Subcutaneous abdominal adipose tissue (tissue), 5 donors: ENCODE data around the gene ADI1.

Experiments used
- H3K27ac ChIP-seq: one replicate; pipeline ENCODE4 v1.7.0; 2013; ENCODE audit warnings: low read depth, mild to moderate bottlenecking, inconsistent platforms, low read length, moderate library complexity
- H3K27me3 ChIP-seq, 5 donors: one replicate each; pipeline ENCODE4 v1.7.0; 2013; ENCODE audit warnings: low read length in 5 of 5, inconsistent platforms in 1 of 5; ENCODE audit not compliant: control insufficient read depth in 5 of 5, insufficient read depth in 4 of 5
- H3K36me3 ChIP-seq, 5 donors: one replicate each; pipeline ENCODE4 v1.7.0; 2013; ENCODE audit warnings: low read length in 5 of 5; ENCODE audit not compliant: control insufficient read depth in 5 of 5, insufficient read depth in 5 of 5
- H3K4me1 ChIP-seq, 5 donors: one replicate each; pipeline ENCODE4 v1.7.0; 2013; ENCODE audit warnings: low read length in 5 of 5, mild to moderate bottlenecking in 3 of 5, moderate library complexity in 1 of 5; ENCODE audit not compliant: control insufficient read depth in 5 of 5, insufficient read depth in 5 of 5
- H3K4me3 ChIP-seq, 5 donors: one replicate each; pipeline ENCODE4 v1.7.0; 2013; ENCODE audit warnings: low read length in 5 of 5, low read depth in 1 of 5
- H3K9ac ChIP-seq, 5 donors: one replicate each; pipeline ENCODE4 v1.7.0; 2013; ENCODE audit warnings: low read length in 5 of 5, mild to moderate bottlenecking in 4 of 5, moderate library complexity in 3 of 5
- H3K9me3 ChIP-seq, 5 donors: one replicate each; pipeline ENCODE4 v1.7.0; 2013; ENCODE audit warnings: low read length in 5 of 5; ENCODE audit not compliant: control insufficient read depth in 5 of 5
- donor health status: healthy.
- donor health status: healthy.
- donor health status: healthy.
- donor health status: healthy.
- donor health status: healthy.

Gene ADI1

DNA sequence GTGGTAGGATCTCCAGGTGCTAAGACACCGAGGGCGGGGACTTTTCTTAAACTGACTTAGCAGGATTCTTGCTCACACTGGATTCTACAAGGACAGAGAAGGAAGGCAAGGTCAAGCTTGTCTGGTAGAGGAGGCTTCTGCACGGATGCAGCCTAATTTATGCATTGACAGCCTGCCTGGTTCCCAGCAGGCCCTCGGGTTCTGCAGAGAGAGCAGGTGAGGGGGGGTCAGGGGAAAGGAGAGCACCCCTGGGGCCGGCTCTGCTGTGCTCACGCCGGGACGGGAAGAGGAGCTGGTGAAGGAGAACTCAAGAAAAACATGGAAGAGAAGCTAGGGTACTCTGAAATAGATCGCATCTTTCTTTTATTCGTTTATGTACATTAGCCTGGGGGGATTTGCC lies 46.4 kb downstream of the ADI1 start:
- no peak overlapping the region for H3K9ac ChIP-seq
- H3K4me3 ChIP-seq, result no peak overlapping the region
- H3K27me3 ChIP-seq, result no peaks in the 10 kb centered on the region
- peaks cover 0 to 18% (median 12%) of the 10 kb centered on the region in 5 donors for H3K4me1 ChIP-seq
- H3K27ac ChIP-seq, result no peak overlapping the region
- no peaks in the 10 kb centered on the region for H3K9me3 ChIP-seq
- peaks cover 5 to 86% (median 63%) of the 10 kb centered on the region in 5 donors for H3K36me3 ChIP-seq

DNA sequence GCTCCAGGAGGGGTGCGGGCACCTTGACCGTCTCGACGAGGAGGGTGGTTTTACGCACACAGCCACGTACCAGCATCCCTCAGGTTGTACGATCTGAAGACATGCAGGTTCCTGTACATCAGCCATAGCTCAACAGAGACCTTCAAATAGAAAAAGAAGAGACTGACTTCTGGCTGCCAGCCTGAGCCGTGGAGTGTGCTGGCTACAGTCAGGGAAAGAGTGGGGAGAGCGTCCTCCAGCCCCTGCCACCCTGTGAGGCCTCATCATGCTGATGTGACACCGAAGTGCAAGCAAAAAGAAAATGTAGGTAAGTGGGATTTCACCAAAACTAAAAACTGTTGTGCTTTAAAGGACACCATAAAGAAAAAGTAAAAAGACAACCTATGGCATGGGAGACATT lies 47.0 kb downstream of the ADI1 start:
- Histone ChIP-seq H3K4me3 (no peak overlapping the region), H3K27me3 (no peaks in the 10 kb centered on the region), H3K9ac (no peak overlapping the region), H3K27ac (no peak overlapping the region), H3K4me1 (peaks cover 0 to 18% (median 12%) of the 10 kb centered on the region in 5 donors), H3K9me3 (no peaks in the 10 kb centered on the region), H3K36me3 (peaks cover 0 to 89% (median 66%) of the 10 kb centered on the region in 5 donors)

DNA sequence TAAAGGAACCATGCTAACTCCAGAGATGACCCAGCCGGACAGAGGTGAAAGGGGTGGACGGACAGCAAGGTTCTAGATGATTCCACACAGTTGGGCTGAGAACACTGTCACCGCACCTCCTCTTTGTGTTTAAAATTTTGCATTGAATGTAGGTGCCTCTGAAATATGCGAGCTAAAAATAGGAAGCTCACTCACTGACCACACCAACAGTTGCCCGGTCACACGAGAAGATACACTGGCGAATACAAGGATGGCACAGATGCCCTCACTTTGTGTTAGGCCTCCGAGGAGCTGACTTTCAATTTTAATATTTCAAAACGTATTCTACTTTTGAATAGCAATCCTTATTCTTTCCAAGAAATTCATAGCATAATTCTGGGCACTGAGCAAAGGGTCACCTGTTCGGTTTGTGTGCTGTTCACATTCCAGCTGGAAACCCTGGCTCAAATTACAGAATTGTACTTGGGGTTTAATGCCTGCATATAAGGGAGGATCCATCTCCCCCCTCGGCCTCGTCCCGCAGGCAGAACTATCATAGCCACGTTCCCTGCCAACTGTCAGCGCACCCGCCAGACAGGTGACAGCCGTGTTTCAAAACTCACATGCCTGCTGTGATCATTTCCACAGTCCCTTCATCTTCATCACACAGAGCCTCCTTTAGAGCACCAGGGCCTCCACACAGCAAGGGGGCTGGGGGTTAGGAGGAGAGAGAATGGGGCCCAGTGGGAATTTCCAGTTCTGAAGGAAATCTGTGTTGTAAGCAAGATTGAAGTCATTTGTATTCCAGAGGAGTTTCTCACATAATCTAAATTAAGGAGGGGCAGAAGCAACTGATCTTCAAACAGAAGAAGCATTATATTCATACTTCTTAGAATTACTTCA lies 48.2 kb downstream of the ADI1 start:
- peaks cover 0 to 92% (median 72%) of the 10 kb centered on the region in 5 donors for H3K36me3 ChIP-seq
- H3K4me1 ChIP-seq, result peaks cover 0 to 22% (median 12%) of the 10 kb centered on the region in 5 donors
- H3K27me3 ChIP-seq, result no peaks in the 10 kb centered on the region
- H3K27ac ChIP-seq, result no peak overlapping the region
- no peak overlapping the region for H3K4me3 ChIP-seq
- no peaks in the 10 kb centered on the region for H3K9me3 ChIP-seq
- no peak overlapping the region for H3K9ac ChIP-seq

DNA sequence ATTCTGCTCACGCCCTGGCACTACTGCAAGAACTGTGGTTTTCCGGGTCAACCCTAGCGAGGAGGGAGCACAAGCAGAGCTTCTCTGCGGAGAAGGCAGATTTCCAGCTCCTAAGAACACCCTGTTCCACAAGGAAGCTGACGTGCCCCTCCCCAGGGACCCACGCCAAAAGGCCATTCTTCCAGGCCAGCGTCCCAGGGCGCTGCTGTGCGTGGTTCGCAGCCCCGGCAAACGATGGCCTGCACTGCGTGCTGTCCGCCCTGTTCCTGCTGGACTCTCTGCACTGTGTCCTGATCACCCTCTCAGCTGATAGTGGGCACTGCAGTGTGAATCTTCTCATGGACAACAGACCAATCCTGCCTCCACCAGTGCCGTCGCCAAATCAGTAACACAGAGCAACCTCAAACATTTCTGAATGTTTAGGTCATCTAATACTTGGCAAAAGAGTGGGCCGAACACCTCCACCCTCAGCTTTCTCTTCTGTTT lies 49.1 kb downstream of the ADI1 start:
- Histone ChIP-seq H3K4me3 (no peak overlapping the region), H3K9ac (peak overlapping the region in 1 of 5 donors; percentile 25), H3K9me3 (no peaks in the 10 kb centered on the region), H3K27me3 (no peaks in the 10 kb centered on the region), H3K4me1 (peaks cover 0 to 24% (median 14%) of the 10 kb centered on the region in 5 donors), H3K36me3 (peaks cover 0 to 92% (median 75%) of the 10 kb centered on the region in 5 donors), H3K27ac (no peak overlapping the region)

DNA sequence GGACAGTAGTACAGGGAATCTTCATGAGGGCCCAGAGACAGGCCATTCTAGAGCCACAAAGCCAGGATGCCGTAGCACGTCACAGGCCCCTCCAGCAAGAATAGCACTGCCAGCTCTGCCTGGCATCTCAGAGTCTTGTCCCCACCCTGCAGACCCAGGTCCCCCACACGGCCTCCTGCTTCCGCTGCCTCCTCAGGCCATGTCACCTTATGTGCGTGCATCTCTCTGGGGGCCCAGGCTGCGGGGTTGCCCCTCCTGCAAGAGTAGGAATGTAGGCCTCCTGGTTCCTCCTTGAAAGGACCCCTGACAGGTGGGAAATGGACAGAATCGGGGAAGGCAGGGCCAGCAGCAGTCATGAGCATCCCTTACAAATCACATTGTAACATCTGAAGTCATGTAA lies 49.8 kb downstream of the ADI1 start:
- Histone ChIP-seq H3K4me3 (no peak overlapping the region), H3K9me3 (no peaks in the 10 kb centered on the region), H3K27me3 (no peaks in the 10 kb centered on the region), H3K36me3 (peaks cover 0 to 92% (median 80%) of the 10 kb centered on the region in 5 donors), H3K4me1 (peaks cover 0 to 24% (median 14%) of the 10 kb centered on the region in 5 donors), H3K9ac (no peak overlapping the region), H3K27ac (no peak overlapping the region)

DNA sequence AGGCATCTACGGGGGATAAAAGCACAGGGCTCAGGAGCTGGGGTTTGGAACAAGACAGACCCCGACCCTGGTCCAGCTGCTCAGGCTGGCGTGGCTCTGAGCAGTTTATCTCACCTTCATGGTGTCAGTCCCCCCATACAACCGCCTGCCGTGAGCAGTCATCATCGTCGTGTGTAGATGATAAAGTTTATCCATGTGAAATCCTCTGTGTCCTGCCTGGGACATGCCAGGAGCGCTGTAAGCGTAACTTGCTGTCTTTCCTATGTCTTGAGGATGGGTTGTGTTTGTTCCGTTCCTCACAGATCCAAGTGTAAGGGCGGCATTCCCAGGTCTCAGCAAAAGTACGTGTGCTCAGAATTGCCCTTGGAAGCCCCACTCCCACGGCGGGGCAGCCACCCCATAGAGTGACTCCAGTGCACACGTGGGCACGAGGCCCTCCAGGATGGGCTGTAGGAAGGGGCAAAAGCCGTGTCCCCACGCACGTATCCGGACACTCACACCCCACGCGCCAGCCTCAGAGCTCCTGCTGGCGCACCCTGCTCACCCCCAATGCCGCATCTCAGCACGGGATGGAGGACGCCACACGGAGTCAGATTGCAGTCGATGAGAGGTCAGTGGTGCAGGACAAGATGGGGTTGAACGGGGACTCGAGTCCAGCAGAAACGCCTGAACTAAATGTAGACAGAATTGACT lies 50.9 kb downstream of the ADI1 start:
- H3K9me3 ChIP-seq, result no peaks in the 10 kb centered on the region

DNA sequence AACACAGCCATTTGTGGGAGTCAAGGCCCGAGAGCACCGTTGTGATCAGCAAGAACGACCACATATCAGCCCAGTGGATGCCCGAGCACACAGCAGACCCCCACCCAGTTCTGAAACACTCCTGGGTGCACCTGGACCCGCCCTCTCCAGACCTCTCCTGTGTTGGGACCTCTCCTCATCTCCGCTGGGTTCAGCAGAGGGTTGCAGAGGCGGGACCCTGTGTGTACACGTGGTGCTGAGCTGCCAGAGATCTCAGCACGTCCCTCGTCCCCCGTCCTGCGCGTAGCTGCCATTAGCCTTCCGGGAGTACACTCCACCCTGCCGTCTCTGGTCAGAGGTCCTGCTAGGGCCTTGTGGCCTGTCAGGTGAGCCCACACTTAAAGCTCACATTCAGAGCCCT lies 51.7 kb downstream of the ADI1 start:
- H3K9me3 ChIP-seq, result no peaks in the 10 kb centered on the region
- no peak overlapping the region for H3K27ac ChIP-seq
- no peak overlapping the region for H3K4me3 ChIP-seq
- peaks cover 0 to 96% (median 84%) of the 10 kb centered on the region in 5 donors for H3K36me3 ChIP-seq
- H3K27me3 ChIP-seq, result no peaks in the 10 kb centered on the region
- H3K4me1 ChIP-seq, result peaks cover 0 to 24% (median 14%) of the 10 kb centered on the region in 5 donors
- no peak overlapping the region for H3K9ac ChIP-seq

More for the DNA sequence above, 50.9 kb downstream of the ADI1 start:
- Histone ChIP-seq H3K9ac (no peak overlapping the region), H3K36me3 (peaks cover 0 to 93% (median 83%) of the 10 kb centered on the region in 5 donors), H3K27ac (no peak overlapping the region), H3K27me3 (no peaks in the 10 kb centered on the region), H3K4me1 (peaks cover 0 to 24% (median 14%) of the 10 kb centered on the region in 5 donors), H3K4me3 (no peak overlapping the region)

DNA sequence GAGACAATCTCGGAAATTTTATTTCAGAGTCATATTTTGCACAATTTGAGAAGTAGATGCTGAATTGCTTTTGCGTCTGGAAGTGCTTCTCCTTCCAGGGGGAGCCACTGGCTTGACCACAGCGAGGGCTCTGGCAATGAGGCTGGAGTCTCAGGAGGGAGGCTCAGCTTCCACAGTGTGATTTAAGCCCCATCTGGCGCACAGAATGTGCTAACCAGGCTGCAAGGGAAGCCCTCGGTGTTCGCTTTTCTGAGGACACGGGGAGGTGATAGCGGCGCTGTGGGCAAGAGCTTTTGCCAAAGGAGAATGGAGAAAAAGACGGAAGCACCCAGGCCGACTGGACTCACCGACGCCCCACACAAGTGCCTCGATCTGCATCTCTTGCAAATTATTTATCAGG lies 52.4 kb downstream of the ADI1 start:
- no peak overlapping the region for H3K27ac ChIP-seq
- H3K4me3 ChIP-seq, result no peak overlapping the region
- H3K36me3 ChIP-seq, result peaks cover 0 to 90% (median 77%) of the 10 kb centered on the region in 5 donors
- no peaks in the 10 kb centered on the region for H3K27me3 ChIP-seq
- H3K4me1 ChIP-seq, result peaks cover 0 to 26% (median 16%) of the 10 kb centered on the region in 5 donors
- no peaks in the 10 kb centered on the region for H3K9me3 ChIP-seq
- no peak overlapping the region for H3K9ac ChIP-seq

DNA sequence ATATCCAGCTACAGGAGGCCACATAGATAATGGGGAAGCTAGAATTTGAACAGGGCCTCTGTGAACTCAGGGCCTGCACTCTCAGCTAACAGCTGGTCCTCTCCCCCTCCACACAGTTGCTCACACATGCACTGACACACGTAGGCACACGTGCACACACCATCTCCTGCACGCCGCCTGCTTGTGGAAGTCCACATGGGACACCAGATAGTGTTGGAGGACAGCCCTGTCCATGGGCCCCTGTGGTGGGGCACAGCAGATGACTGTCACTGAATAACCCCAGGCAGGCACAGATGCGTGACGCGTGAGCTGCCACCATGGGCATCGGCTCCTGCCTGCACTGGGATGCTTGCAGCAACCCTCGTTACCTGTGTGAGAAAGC lies 52.9 kb downstream of the ADI1 start:
- peaks cover 0 to 85% (median 73%) of the 10 kb centered on the region in 5 donors for H3K36me3 ChIP-seq
- no peak overlapping the region for H3K27ac ChIP-seq
- H3K4me1 ChIP-seq, result peaks cover 0 to 29% (median 19%) of the 10 kb centered on the region in 5 donors
- H3K9me3 ChIP-seq, result no peaks in the 10 kb centered on the region
- H3K27me3 ChIP-seq, result no peaks in the 10 kb centered on the region
- H3K9ac ChIP-seq, result no peak overlapping the region
- no peak overlapping the region for H3K4me3 ChIP-seq
